ENCODE measurements around the gene NRIP1.
"Not testable (repeated sequence)": the region's sequence is repeated elsewhere in the genome, so short reads cannot be mapped to it uniquely, and the experiment has no call there.

NRIP1 gene

DNA sequence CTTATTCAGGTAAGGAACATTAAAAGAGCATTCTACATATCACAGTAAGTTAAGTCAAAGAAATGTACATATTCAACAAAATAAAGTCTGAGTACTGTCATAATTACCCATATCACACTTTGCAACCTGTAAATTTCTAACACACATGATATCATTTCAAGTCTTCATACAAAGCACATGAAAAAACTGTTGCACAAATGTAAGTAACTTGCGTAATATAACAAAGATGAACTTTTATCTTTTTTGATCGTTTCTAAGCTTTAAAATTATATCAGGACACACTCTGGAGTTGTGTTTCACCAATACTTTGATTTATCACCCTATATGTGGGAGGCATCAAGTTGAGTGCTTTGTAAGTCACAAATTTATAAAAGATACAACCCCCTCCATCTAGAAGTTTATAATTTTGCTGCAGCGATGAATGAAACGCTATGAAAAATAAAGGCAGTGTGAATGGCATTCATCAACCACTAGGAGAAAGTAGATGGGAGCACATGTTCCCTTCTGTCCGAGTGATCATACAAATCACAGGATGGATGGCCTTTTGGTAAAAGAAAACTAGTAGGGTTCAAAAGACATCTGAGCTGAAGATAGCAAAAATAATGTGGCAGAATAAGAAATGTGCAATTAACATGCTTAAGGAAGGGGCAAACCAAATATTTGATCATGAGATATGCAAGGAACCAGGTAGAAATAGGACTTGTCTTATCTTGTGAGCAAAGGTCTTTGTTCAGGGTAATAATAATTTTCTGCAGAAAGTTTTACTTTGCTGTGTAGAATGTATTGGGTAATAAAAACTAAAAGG lies 27.5 kb downstream of the NRIP1 start:
- no peak for DNase-seq (ENCODE audit: low read depth)

DNA sequence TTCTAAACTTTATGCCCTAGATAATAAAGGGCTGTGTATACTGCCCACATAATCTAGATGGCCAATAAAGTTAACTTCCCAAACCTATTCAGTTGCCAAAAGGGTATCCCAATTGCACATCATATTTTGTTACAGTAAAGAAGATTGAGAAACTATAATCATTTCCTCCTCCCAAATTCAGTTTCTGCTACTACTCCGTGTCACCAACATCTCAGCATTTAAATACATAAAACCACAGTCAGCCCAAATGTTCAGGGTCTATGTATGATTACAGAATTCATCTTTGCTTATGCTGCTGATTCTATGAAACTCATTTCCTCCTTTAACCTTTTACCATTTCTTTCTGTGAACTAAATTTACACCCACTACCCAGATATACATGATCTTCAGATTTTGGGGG lies 28.6 kb downstream of the NRIP1 start:
- no peak for DNase-seq (ENCODE audit: low read depth)

DNA sequence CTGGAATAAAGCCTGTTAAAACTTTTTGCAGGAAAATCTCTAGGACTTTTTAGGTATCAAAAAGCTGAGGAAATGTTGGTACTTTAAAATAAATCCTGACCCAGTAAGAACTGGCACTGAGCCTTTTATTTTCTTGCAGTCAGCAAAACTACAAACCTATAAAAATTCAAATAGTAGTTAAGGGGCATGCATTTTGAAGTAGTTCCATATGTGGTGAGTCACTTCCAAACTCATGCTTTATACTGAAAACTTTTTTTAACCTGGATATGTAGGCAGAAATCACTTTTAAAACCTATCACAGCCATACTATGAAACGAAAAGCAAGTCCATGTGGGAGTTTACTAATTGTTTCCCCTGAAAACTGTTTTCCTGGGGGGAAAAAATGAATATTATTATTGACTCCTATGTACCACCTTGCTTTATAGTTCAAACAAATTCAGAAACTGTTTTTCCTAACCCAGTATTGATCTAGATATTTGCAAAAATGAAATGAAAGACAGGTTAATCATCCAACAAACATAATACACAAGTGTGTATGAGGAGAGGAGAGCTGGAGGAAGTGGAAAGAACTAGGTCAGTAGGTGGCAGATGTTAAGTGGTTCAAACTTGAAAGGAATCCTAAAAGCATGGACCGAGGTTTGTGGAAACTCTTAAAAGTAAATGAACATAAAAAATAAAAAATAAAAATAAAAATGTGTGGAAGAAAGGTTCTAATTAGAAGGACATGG lies 30.5 kb downstream of the NRIP1 start:
- DNase-seq (ENCODE audit: low read depth): no peak

GRCh38 chr21:15031790-15032357 lies 32.9 kb downstream of the NRIP1 start:
- DNase-seq (ENCODE audit: low read depth): no peak

DNA sequence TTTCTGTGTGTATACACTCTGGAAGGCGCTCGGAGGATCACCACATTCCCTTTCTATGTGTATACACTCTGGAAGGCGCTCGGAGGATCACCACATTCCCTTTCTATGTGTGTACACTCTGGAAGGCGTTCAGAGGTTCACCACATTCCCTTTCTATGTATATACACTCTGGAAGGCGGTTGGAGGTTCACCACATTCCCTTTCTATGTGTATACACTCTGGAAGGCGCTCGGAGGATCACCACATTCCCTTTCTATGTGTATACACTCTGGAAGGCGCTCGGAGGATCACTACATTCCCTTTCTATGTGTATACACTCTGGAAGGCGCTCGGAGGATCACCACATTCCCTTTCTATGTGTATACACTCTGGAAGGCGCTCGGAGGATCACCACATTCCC lies 33.4 kb downstream of the NRIP1 start:
- not testable (repeated sequence) for DNase-seq (ENCODE audit: low read depth)

DNA sequence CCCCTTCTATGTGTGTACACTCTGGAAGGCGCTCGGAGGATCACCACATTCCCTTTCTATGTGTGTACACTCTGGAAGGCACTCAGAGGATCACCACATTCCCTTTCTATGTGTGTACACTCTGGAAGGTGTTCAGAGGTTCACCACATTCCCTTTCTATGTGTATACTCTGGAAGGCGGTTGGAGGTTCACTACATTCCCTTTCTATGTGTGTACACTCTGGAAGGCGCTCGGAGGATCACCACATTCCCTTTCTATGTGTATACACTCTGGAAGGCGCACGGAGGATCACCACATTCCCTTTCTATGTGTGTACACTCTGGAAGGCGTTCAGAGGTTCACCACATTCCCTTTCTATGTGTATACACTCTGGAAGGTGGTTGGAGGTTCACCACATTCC lies 33.9 kb downstream of the NRIP1 start:
- not testable (repeated sequence) for DNase-seq (ENCODE audit: low read depth)

- no peak for DNase-seq (ENCODE audit: low read depth)
These were observed 35.7 kb downstream of the NRIP1 start for GRCh38 chr21:15029077-15029476.

GRCh38 chr21:15028186-15028585 lies 36.6 kb downstream of the NRIP1 start:
- DNase-seq (ENCODE audit: low read depth): no peak

- DNase-seq (ENCODE audit: low read depth): no peak
These were observed 37.7 kb downstream of the NRIP1 start for GRCh38 chr21:15027056-15027455.

DNA sequence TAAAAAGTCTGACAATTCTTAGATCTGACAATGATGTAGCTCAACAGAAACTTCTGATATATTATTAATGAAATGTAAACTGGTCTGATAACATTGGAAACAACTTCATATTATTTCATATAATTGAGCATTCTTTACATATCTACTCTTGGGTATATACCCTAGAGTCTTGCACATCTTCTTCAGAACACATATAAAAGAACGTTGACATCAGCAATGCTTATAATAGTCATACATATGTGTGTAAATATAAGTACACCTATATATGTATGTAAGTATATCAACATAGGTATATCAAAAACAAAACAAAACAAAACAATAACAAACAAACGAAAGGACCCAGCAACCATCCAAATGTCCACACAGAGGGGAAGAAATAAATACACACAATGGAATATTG lies 38.4 kb downstream of the NRIP1 start:
- no peak for DNase-seq (ENCODE audit: low read depth)

GRCh38 chr21:15023776-15024175 lies 41.0 kb downstream of the NRIP1 start:
- no peak for DNase-seq (ENCODE audit: low read depth)

DNA sequence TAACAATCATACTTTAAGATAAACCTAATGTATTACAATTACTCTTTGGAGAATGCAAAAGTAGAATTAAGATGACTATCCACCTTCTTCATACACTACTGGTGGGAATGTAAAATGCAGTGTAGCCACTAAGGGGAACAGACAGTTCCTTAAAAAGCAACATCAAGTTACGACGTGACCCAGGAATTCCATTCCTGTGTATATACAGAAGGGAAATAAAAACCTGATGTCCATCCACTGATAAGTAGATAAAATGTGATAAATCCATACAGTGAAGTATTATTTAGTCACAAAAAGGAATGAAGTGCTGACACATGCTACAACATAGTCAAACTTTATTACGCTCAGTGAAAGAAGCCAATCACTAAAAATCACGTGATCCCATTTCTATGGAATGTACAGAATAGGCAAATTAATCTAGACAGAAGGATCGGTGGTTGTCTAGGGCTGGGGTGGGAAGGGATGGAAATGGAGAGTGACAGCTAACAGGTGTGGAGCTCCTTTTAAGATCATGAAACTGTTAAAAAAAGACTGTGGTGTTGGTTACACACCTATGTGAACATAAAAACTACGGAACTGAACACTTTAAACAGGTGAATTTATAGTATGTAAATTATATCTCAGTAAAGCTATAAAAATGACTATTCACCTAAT lies 42.1 kb downstream of the NRIP1 start:
- DNase-seq (ENCODE audit: low read depth): no peak

- no peak for DNase-seq (ENCODE audit: low read depth)
These were observed 44.0 kb downstream of the NRIP1 start for GRCh38 chr21:15020797-15021196.

DNA sequence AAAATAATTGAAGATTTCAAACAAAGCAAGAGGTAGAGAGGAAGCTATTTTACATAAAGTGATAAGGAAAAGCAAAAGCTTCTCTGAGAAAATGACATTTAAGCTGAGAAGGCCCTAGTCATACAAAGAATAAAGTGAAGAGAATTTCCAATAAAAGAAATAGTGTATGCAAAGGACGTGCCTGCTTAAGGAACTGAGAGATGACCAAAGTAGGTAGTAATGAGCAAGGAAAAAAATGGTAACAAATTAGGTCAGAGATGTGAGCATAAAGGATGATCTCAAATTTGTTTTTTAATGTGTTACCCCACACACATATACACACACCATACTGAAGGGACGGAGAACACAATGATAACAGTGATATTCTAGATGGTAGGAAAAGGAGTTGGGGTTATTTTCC lies 46.4 kb downstream of the NRIP1 start:
- no peak for DNase-seq (ENCODE audit: low read depth)

DNA sequence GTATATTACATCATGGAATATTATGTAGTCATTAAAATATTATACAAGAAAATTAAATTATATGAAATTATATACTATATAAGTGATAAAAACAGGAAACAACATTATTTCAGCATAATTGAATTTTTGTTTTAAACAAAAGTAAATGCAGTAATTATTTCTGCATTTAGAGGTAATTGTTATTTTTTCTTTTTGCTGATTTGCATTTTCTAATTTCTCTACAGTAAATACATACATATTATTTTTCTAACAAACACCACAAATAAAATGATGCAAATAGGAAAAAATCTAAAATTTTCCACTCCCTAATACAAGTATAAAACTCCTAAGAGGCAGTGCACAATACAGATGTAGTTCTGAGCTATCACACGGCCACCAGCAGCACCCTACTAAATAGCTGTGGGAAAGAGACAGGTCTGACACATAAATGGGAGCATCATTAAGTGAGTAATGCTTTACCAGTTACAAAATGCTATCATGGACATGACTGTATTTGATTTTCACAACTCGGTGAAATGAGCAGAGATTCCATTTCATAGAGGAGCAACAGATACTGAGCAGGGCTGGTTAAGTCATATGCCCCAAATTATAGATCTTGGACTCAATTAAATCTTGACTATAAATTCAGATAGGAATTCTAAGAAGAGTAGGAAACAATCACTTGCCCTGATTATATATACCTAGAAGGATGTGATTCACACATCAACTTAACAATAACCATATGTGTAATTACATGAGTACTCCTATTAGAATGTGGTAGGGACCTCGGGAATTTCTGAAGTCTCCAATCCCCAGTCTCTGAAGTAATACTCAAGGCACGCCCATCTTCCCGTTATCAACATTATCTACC lies 49.0 kb downstream of the NRIP1 start:
- DNase-seq (ENCODE audit: low read depth): no peak

DNA sequence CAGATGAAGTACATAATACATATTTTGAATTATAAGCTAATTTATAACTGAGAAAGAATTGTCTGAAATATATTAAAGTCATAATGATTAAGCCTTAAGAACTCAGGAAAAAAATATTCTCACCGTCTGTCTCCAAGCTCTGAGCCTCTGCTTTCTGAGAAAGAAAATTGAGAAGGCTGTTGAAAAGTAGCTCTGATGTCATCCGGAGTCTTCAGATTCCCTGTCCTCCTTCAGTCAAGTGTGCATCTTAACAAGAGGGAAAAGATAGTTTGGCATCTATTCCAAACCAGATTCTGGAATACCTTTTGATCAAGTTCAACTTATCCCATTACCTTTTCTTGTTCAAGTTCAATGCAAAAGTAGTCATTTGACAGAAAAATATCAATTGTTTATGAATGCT lies 50.6 kb downstream of the NRIP1 start:
- DNase-seq (ENCODE audit: low read depth): no peak

DNA sequence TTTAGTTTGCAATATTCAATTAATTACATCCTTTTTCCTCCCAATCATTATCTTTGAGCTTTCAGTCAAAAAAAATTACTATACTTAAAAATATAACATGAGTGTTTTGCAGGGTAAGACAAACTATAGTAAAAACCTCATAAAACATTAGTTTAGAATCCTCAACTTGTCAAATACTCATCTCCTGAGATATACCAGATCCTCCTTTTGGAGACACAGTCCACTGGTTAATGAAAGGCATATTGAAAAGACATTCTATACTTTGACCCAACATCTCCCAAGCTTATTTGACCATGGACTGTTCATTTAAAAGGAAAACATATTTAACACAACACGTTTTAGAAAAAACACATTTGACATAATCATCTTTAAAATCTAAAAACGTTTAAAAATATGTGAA lies 52.8 kb downstream of the NRIP1 start:
- DNase-seq (ENCODE audit: low read depth): no peak

DNA sequence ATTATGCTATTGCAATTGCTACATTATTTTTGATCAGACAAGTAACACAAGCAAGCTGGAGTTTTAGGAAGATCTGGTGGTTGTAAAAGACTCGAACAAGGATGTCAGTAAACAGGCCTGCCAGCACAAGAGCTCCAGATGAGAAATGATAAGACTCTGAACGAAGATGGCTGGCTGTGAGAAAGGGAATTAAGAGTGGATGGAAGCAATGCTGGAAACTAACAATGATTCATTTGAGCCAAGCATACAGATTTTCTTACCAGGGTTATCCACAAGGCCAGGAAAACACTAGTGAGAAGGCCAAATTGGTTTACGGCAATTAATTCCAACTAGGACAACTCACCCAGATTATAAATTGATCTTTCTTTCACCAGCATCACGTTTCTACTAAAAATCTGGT lies 54.2 kb downstream of the NRIP1 start:
- no peak for DNase-seq (ENCODE audit: low read depth)

GRCh38 chr21:15009837-15010363 lies 54.9 kb downstream of the NRIP1 start:
- DNase-seq (ENCODE audit: low read depth): no peak

DNA sequence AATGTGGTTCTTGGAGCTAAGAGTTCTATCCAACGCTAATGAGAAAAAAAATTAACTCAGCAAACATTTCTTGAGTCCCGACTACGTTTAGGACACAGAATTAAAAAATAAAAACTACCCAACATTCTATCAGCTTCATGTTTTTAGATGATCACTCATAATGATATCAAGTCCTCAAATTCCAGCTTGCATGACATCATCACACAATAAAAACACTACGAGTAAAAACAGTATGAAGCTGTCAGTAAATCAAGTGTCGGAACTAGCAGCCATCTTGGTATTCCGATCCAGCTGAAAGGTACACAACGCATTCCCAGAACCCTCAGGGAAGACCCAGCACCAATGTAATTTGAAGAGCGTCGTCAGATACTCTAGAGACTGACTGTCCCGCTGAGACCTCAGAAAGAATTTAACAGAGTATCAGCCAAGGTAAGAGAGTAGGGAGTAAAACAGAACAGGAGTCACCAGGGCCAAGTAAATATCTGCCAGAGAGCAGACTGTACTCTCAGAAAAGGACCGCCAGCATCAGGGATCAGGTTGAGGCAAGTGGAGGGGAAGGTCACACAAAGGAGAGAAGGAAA lies 57.0 kb downstream of the NRIP1 start:
- no peak for DNase-seq (ENCODE audit: low read depth)

DNA sequence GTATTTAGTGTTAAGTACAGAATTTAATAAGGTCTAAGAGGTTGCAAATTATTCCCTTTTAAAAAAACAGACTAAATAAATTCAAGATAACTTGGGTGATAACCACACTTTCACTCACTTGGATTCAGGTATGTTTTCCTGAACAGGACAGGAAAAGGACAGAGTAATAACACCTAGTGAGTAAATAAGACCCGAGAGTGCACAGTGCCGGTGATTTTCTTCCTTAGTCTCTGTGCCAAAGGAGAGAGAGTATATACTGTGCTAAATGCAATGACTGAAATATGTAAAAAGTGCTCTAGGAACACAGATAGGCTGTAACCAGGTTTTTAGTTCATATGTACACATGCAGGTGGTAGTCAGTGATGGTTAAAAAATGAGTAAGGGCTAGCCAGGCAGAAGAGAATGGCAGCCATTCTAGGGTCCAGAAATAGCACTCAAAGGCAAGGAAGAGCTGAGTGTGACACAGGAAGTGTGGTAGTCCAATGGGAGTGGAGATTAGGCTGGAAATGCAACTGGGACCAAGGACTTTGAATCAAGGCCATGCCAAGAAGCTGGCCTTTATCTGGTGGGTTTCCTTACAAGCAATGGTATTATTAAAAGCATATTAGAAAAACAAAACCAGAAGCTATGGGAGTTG lies 58.1 kb downstream of the NRIP1 start:
- no peak for DNase-seq (ENCODE audit: low read depth)

Measured in stimulated activated CD8-positive, alpha-beta memory T cell treated with anti-CD3 and anti-CD28 coated beads, Interleukin-4, amount 100 ng/mL, for 24 hours (primary cell).